HCT116 (cell line): ENCODE measurements around the gene IL37. TPM values are rescaled to one million over a fixed set of nuclear protein-coding genes. Genes with fewer than 3 reads are reported as not detected.

ENCODE experiments used
- ATAC-seq: fragments of 200-7000 bp; cut with Tn5 transposase; 2 replicates; pipeline ENCODE4 v1.9.1; 2020; ENCODE audit warnings: mild to moderate bottlenecking, moderate library complexity
- BruUV-seq: library from RNA; stranded (reverse); fragments of 400-500 nt; replicated peaks from 2 replicates; lab custom pipeline; 2021; lab: Mats Ljungman, UMichigan
- CTCF ChIA-PET: fragments of 300-600 bp; sonication (Branson Sonifier 250); formaldehyde crosslinking; loops from one replicate; lab custom pipeline; 2021; ENCODE audit warnings: antibody characterized with exemption; lab: Charles Lee
- POLR2A ChIA-PET: fragments of 300-600, 350-600 bp; sonication (Branson Sonifier 250); formaldehyde crosslinking; loops from one replicate; lab custom pipeline; 2021; ENCODE audit warnings: antibody characterized with exemption; lab: Charles Lee
- RAD21 ChIA-PET, 2 experiments: fragments of 300-600 bp; sonication (Branson Sonifier 250); formaldehyde crosslinking; loops; one replicate each; lab custom pipeline; 2023; ENCODE audit warnings: low total read pairs in 2 of 2; ENCODE audit not compliant: uncharacterized antibody in 2 of 2, unreplicated experiment in 2 of 2, low non-redundant PET in 1 of 2; lab: Charles Lee
- DNase-seq: peaks from one replicate; pipeline ENCODE4 v3.0.0-alpha.2; 2010; ENCODE audit warnings: low read depth, low spot score
- H2AFZ ChIP-seq: fragments of 200-600 bp; shearing (Covaris generic), sonication (generic); 2 replicates; pipeline ENCODE4 v1.6.1; 2017; ENCODE audit warnings: low read depth, mixed run types, mixed read lengths, antibody characterized with exemption, low read length; ENCODE audit not compliant: poor library complexity, severe bottlenecking
- H3K27ac ChIP-seq: 2 replicates; pipeline ENCODE4 v1.5.1; 2012; ENCODE audit warnings: low read depth, low read length
- H3K27me3 ChIP-seq: fragments of 200-600 bp; sonication (generic); 2 replicates; pipeline ENCODE4 v1.6.1; 2016; ENCODE audit warnings: mixed run types, low read length, mixed read lengths; ENCODE audit not compliant: insufficient read depth
- H3K36me3 ChIP-seq, 2 experiments: fragments of 200-500 bp in 1 of 2; fragments of 200-600 bp in 1 of 2; sonication (Bioruptor generic) in 1 of 2; sonication (generic) in 1 of 2; 2 replicates each; pipeline versions ENCODE4 v1.5.1 to v1.6.1; 2014 to 2016; ENCODE audit warnings: low read length in 2 of 2, inconsistent platforms in 1 of 2, mixed read lengths in 1 of 2, mixed run types in 1 of 2; ENCODE audit not compliant: insufficient read depth in 2 of 2, control insufficient read depth in 1 of 2
- H3K4me1 ChIP-seq, 2 experiments: fragments of 200-600 bp in 1 of 2; sonication (generic) in 1 of 2; 2 replicates each; pipeline versions ENCODE4 v1.5.1 to v1.6.1; 2012 to 2017; ENCODE audit warnings: low read length in 2 of 2, inconsistent platforms in 1 of 2, mild to moderate bottlenecking in 1 of 2, mixed read lengths in 1 of 2, mixed run types in 1 of 2, moderate library complexity in 1 of 2; ENCODE audit not compliant: insufficient read depth in 2 of 2, control insufficient read depth in 1 of 2
- H3K4me2 ChIP-seq: fragments of 200-600 bp; sonication (generic); 2 replicates; pipeline ENCODE4 v1.6.1; 2017; ENCODE audit warnings: mixed run types, low read length, mixed read lengths
- H3K4me3 ChIP-seq, 2 experiments: fragments of 200-600 bp in 1 of 2; sonication (generic) in 1 of 2; replicated peaks in 1 of 2; 2 replicates each; pipeline ENCODE4 v1.5.1; 2011 to 2016; ENCODE audit warnings: low read length in 2 of 2, control low read depth in 1 of 2, low read depth in 1 of 2, mild to moderate bottlenecking in 1 of 2, mixed read lengths in 1 of 2, mixed run types in 1 of 2
- H3K79me2 ChIP-seq: fragments of 200-600 bp; sonication (generic); 2 replicates; pipeline ENCODE4 v1.6.1; 2017; ENCODE audit warnings: mild to moderate bottlenecking, mixed run types, low read length, moderate library complexity, mixed read lengths; ENCODE audit not compliant: insufficient read depth
- H3K9ac ChIP-seq: fragments of 200-600 bp; sonication (generic); 2 replicates; pipeline ENCODE4 v1.6.1; 2016; ENCODE audit warnings: low read length, mixed read lengths
- H3K9me2 ChIP-seq: fragments of 200-600 bp; sonication (generic), shearing (Covaris generic); 2 replicates; pipeline ENCODE4 v1.6.1; 2017; ENCODE audit warnings: mixed run types, mild to moderate bottlenecking, moderate library complexity; ENCODE audit not compliant: insufficient read depth
- H3K9me3 ChIP-seq, 2 experiments: fragments of 200-500 bp in 1 of 2; fragments of 200-600 bp in 1 of 2; sonication (Bioruptor generic) in 1 of 2; sonication (generic) in 1 of 2; 2 replicates each; pipeline ENCODE4 v1.6.1; 2014 to 2017; ENCODE audit warnings: low read length in 2 of 2, mixed read lengths in 2 of 2, inconsistent platforms in 1 of 2, low read depth in 1 of 2, mild to moderate bottlenecking in 1 of 2, mixed run types in 1 of 2, moderate library complexity in 1 of 2; ENCODE audit not compliant: control insufficient read depth in 1 of 2, insufficient read depth in 1 of 2
- H4K20me1 ChIP-seq: fragments of 200-600 bp; sonication (generic), shearing (Covaris generic); 2 replicates; pipeline ENCODE4 v1.6.1; 2017; ENCODE audit warnings: mixed run types, mild to moderate bottlenecking, moderate library complexity; ENCODE audit not compliant: insufficient read depth
- CBX3 ChIP-seq: IDR thresholded peaks from 2 replicates; pipeline ENCODE4 v1.6.1; 2012; ENCODE audit warnings: low read depth
- EGR1 ChIP-seq: IDR thresholded peaks from 2 replicates; pipeline ENCODE4 v1.6.1; 2012; ENCODE audit warnings: low read depth
- ELF1 ChIP-seq: IDR thresholded peaks from 2 replicates; pipeline ENCODE4 v1.6.1; 2012; ENCODE audit warnings: low read depth, borderline replicate concordance
- EZH2 ChIP-seq: fragments of 200-600 bp; sonication (generic); IDR thresholded peaks from 2 replicates; pipeline ENCODE4 v1.6.1; 2017; ENCODE audit warnings: antibody characterized with exemption, mixed run types
- EZH2phosphoT487 ChIP-seq: fragments of 200-600 bp; IDR thresholded peaks from 2 replicates; pipeline ENCODE4 v1.6.1; 2018; ENCODE audit warnings: antibody characterized with exemption, borderline replicate concordance
- FOSL1 ChIP-seq: IDR thresholded peaks from 2 replicates; pipeline ENCODE4 v1.6.1; 2012; ENCODE audit warnings: low read depth
- JUND ChIP-seq: IDR thresholded peaks from 2 replicates; pipeline ENCODE4 v1.6.1; 2012
- RAD21 ChIP-seq: IDR thresholded peaks from 2 replicates; pipeline ENCODE4 v1.6.1; 2012; ENCODE audit warnings: low read depth, mild to moderate bottlenecking
- SIN3A ChIP-seq: IDR thresholded peaks from 2 replicates; pipeline ENCODE4 v1.6.1; 2012; ENCODE audit warnings: low read depth
- SP1 ChIP-seq: IDR thresholded peaks from 2 replicates; pipeline ENCODE4 v1.6.1; 2012; ENCODE audit warnings: low read depth
- SRF ChIP-seq: IDR thresholded peaks from 2 replicates; pipeline ENCODE4 v1.6.1; 2012; ENCODE audit warnings: low read depth
- TCF7L2 ChIP-seq: IDR thresholded peaks from 2 replicates; pipeline ENCODE4 v1.7.0; 2011; ENCODE audit warnings: borderline replicate concordance, inconsistent platforms; ENCODE audit not compliant: insufficient read depth, insufficient read length; ENCODE audit errors: extremely low read depth
- YY1 ChIP-seq: IDR thresholded peaks from 2 replicates; pipeline ENCODE4 v1.6.1; 2011; ENCODE audit warnings: low read length, low read depth, moderate library complexity, mild to moderate bottlenecking; ENCODE audit not compliant: insufficient replicate concordance; ENCODE audit errors: extremely low read depth
- ZFX ChIP-seq: fragments of 450-650 bp; IDR thresholded peaks from 2 replicates; pipeline ENCODE4 v1.6.1; 2017
- intact Hi-C: fragments of 100-400 bp; cut with micrococcal nuclease; formaldehyde crosslinking; loops from 2 replicates; pipeline ENCODE4 v1.10.0; 2022
- total RNA-seq: library from RNA; stranded (reverse); gene quantifications from one replicate; pipeline ENCODE4 v1.2.1, GENCODE V29; 2021; ENCODE audit not compliant: unreplicated experiment
- TF ChIP-seq, protein P1 (sequence below): IDR thresholded peaks from 2 replicates; pipeline ENCODE4 v1.6.1; 2012
- TF ChIP-seq, protein P2 (sequence below): IDR thresholded peaks from 2 replicates; pipeline ENCODE4 v1.6.1; 2012
- TF ChIP-seq, protein P3 (sequence below), 3 experiments: fragments of 200-600 bp in 1 of 3; sonication (generic) in 1 of 3; IDR thresholded peaks in 2 of 3; conservative IDR thresholded peaks in 1 of 3; 2 replicates each; pipeline ENCODE4 v1.5.1; 2012 to 2017; ENCODE audit warnings: low read depth in 2 of 3, low read length in 2 of 3, antibody characterized with exemption in 1 of 3, borderline replicate concordance in 1 of 3, control low read depth in 1 of 3, mild to moderate bottlenecking in 1 of 3, mixed read lengths in 1 of 3, mixed run types in 1 of 3, moderate library complexity in 1 of 3; ENCODE audit not compliant: insufficient read depth in 1 of 3
- TF ChIP-seq, protein P4 (sequence below): IDR thresholded peaks from 2 replicates; pipeline ENCODE4 v1.6.1; 2011; ENCODE audit warnings: mild to moderate bottlenecking, low read length, moderate library complexity; ENCODE audit not compliant: insufficient replicate concordance; ENCODE audit errors: extremely low read depth

Gene IL37
- total RNA-seq, 1 experiment from 2014 or later: not detected

DNA sequence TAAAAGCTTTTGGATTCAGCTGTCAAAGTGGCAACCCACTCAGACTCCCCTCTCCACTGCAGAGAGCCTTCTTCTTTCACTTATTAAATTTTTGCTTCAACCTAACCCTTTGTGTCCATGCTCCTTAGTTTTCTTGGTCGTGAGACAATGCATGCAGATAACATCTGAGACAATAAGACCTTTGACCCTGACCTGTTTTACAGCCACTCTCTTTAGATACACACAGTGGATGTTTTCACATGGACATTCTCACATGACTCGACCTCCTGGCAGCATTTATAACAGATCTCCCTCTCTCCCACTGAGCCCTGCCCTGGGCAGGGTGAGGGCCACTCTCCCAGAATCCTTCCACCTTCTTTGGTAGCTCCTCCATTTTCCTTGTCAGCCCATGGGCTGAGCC lies 36.4 kb downstream of the IL37 start:
- DNase-seq (no peak), ATAC-seq (no peak)
- ChIA-PET RAD21 (no interaction called here), POLR2A (no interaction called here), CTCF (interaction anchor here (2.3 kb wide), 1 partner anchor 12 kb away, joined by 12 read pairs; no protein-coding TSS in a partner anchor)
- no TSS peak for BruUV-seq
- Histone ChIP-seq H3K79me2 (no peaks in the 10 kb centered on the region), H3K9me2 (no peaks in the 10 kb centered on the region), H3K36me3 (no peaks in the 10 kb centered on the region), H3K4me2 (no peak overlapping the region), H3K4me1 (0 out of 4 replicates have a peak, but pooled peaks cover 0 to 2% of the 10 kb centered on the region in 2 experiments), H3K4me3 (no peak overlapping the region), H4K20me1 (no peaks in the 10 kb centered on the region), H3K9me3 (peaks cover 6 to 10% of the 10 kb centered on the region in 2 experiments; a peak in 3 of 4 replicates), H3K27me3 (no peaks in the 10 kb centered on the region), H2AFZ (no peak overlapping the region), H3K9ac (no peak overlapping the region), H3K27ac (no peak overlapping the region)
- TF ChIP-seq, protein P1, sequence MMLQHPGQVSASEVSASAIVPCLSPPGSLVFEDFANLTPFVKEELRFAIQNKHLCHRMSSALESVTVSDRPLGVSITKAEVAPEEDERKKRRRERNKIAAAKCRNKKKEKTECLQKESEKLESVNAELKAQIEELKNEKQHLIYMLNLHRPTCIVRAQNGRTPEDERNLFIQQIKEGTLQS: no peak
- TF ChIP-seq EZH2 (no peak), RAD21 (no peak), ZFX (no peak), YY1 (no peak), JUND (no peak), SIN3A (no peak), EGR1 (no peak), CBX3 (no peak), SP1 (no peak), ELF1 (no peak), SRF (no peak), EZH2phosphoT487 (no peak), TCF7L2 (no peak), FOSL1 (no peak)
- TF ChIP-seq, protein P2, sequence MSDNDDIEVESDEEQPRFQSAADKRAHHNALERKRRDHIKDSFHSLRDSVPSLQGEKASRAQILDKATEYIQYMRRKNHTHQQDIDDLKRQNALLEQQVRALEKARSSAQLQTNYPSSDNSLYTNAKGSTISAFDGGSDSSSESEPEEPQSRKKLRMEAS: no peak
- TF ChIP-seq, protein P3, sequence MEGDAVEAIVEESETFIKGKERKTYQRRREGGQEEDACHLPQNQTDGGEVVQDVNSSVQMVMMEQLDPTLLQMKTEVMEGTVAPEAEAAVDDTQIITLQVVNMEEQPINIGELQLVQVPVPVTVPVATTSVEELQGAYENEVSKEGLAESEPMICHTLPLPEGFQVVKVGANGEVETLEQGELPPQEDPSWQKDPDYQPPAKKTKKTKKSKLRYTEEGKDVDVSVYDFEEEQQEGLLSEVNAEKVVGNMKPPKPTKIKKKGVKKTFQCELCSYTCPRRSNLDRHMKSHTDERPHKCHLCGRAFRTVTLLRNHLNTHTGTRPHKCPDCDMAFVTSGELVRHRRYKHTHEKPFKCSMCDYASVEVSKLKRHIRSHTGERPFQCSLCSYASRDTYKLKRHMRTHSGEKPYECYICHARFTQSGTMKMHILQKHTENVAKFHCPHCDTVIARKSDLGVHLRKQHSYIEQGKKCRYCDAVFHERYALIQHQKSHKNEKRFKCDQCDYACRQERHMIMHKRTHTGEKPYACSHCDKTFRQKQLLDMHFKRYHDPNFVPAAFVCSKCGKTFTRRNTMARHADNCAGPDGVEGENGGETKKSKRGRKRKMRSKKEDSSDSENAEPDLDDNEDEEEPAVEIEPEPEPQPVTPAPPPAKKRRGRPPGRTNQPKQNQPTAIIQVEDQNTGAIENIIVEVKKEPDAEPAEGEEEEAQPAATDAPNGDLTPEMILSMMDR (IDR thresholded peaks at IDR 0.05 in 2 of 3, conservative IDR thresholded peaks at IDR 0.05 in 1 of 3; ENCODE audit: borderline replicate concordance in 1 of 3, insufficient read depth in 1 of 3, low read depth in 2 of 3, low read length in 2 of 3): no peak
- TF ChIP-seq, protein P4, sequence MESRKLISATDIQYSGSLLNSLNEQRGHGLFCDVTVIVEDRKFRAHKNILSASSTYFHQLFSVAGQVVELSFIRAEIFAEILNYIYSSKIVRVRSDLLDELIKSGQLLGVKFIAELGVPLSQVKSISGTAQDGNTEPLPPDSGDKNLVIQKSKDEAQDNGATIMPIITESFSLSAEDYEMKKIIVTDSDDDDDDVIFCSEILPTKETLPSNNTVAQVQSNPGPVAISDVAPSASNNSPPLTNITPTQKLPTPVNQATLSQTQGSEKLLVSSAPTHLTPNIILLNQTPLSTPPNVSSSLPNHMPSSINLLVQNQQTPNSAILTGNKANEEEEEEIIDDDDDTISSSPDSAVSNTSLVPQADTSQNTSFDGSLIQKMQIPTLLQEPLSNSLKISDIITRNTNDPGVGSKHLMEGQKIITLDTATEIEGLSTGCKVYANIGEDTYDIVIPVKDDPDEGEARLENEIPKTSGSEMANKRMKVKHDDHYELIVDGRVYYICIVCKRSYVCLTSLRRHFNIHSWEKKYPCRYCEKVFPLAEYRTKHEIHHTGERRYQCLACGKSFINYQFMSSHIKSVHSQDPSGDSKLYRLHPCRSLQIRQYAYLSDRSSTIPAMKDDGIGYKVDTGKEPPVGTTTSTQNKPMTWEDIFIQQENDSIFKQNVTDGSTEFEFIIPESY: no peak
- intact Hi-C loops: no loop called here
